H1 (cell line): ENCODE results near the gene TMEM185B. TPM values are rescaled to one million over a fixed set of nuclear protein-coding genes. Genes with fewer than 3 reads are reported as not detected.

ENCODE experiments used
- CTCF ChIA-PET: fragments of 300-600 bp; sonication (Branson Sonifier 250); formaldehyde crosslinking; loops from one replicate; lab custom pipeline; 2021; ENCODE audit not compliant: partially characterized antibody; lab: Charles Lee
- POLR2A ChIA-PET: fragments of 300-600 bp; sonication (Branson Sonifier 250); formaldehyde crosslinking; loops from one replicate; lab custom pipeline; 2021; ENCODE audit warnings: inconsistent platforms; ENCODE audit not compliant: partially characterized antibody; lab: Charles Lee
- DNase-seq, 2 experiments: peaks; one replicate each; pipeline versions ENCODE4 v3.0.0 to v3.0.0-alpha.2; 2010 to 2022; ENCODE audit warnings: low spot score in 2 of 2, low read depth in 1 of 2, mixed read lengths in 1 of 2
- FAIRE-seq: peaks from 2 replicates; lab custom pipeline; 2011; peaks lifted over from hg19 to GRCh38; lab: Jason Lieb, UNC
- H2AFZ ChIP-seq: 2 replicates; pipeline ENCODE4 v1.8.1; 2012; ENCODE audit warnings: low read length, inconsistent platforms
- H2AK5ac ChIP-seq: 2 replicates; pipeline ENCODE4 v1.6.1; 2013; ENCODE audit warnings: low read depth, low read length
- H2BK120ac ChIP-seq: replicated peaks from 2 replicates; pipeline ENCODE3; 2013; ENCODE audit warnings: low read depth, low read length, inconsistent platforms
- H2BK12ac ChIP-seq: 2 replicates; pipeline ENCODE4 v1.6.1; 2013; ENCODE audit warnings: low read depth, low read length
- H2BK15ac ChIP-seq: 2 replicates; pipeline ENCODE4 v1.6.1; 2013; ENCODE audit warnings: low read length
- H2BK20ac ChIP-seq: 2 replicates; pipeline ENCODE4 v1.6.1; 2013; ENCODE audit warnings: low read length
- H2BK5ac ChIP-seq: 2 replicates; pipeline ENCODE4 v1.6.1; 2013; ENCODE audit warnings: low read depth, low read length
- H3K14ac ChIP-seq: 2 replicates; pipeline ENCODE4 v1.6.1; 2013; ENCODE audit warnings: inconsistent platforms; ENCODE audit not compliant: insufficient read length
- H3K18ac ChIP-seq: 2 replicates; pipeline ENCODE4 v1.6.1; 2013; ENCODE audit warnings: low read length; ENCODE audit errors: extremely low read depth
- H3K23ac ChIP-seq: 2 replicates; pipeline ENCODE4 v1.6.1; 2013; ENCODE audit warnings: inconsistent platforms; ENCODE audit not compliant: insufficient read length
- H3K23me2 ChIP-seq: 2 replicates; pipeline ENCODE4 v1.6.1; 2013; ENCODE audit warnings: low read depth, low read length
- H3K27ac ChIP-seq: 2 replicates; pipeline ENCODE4 v1.6.1; 2011; ENCODE audit warnings: low read depth, low read length, inconsistent platforms
- H3K27me3 ChIP-seq, 4 experiments: replicated peaks in 1 of 4; 1 replicate in 1 of 4; 2 replicates in 3 of 4; pipeline versions ENCODE4 v1.6.1 to v1.8.1; 2011 to 2013; ENCODE audit warnings: low read length in 3 of 4, mild to moderate bottlenecking in 3 of 4, inconsistent platforms in 2 of 4, mixed read lengths in 2 of 4, moderate library complexity in 1 of 4; ENCODE audit not compliant: control insufficient read depth in 3 of 4, insufficient read depth in 3 of 4; ENCODE audit errors: extremely low read depth in 1 of 4
- H3K36me3 ChIP-seq, 4 experiments: 2 replicates each; pipeline versions ENCODE4 v1.6.1 to v1.8.1; 2011 to 2013; ENCODE audit warnings: mild to moderate bottlenecking in 4 of 4, low read length in 3 of 4, moderate library complexity in 2 of 4, control low read depth in 1 of 4, inconsistent platforms in 1 of 4; ENCODE audit not compliant: insufficient read depth in 4 of 4, control insufficient read depth in 2 of 4
- H3K4ac ChIP-seq: replicated peaks from 2 replicates; pipeline ENCODE3; 2013; ENCODE audit warnings: low read length, low read depth, mixed read lengths, inconsistent platforms; ENCODE audit not compliant: insufficient read length
- H3K4me1 ChIP-seq, 4 experiments: replicated peaks in 1 of 4; 1 replicate in 1 of 4; 2 replicates in 3 of 4; pipeline versions ENCODE4 v1.6.1 to v1.8.1; 2011 to 2013; ENCODE audit warnings: low read length in 3 of 4, inconsistent platforms in 2 of 4, mixed read lengths in 1 of 4; ENCODE audit not compliant: insufficient read depth in 4 of 4, control insufficient read depth in 3 of 4
- H3K4me2 ChIP-seq, 2 experiments: 2 replicates each; pipeline versions ENCODE4 v1.6.1 to v1.8.1; 2011 to 2013; ENCODE audit warnings: low read depth in 2 of 2, low read length in 2 of 2, control low read depth in 1 of 2, inconsistent platforms in 1 of 2, mild to moderate bottlenecking in 1 of 2; ENCODE audit not compliant: insufficient read depth in 1 of 2
- H3K4me3 ChIP-seq, 4 experiments: fragments of 200-600, 300-600 bp in 1 of 4; sonication (generic), shearing (Covaris generic), sonication (Bioruptor Twin) in 1 of 4; 2 replicates each; pipeline versions ENCODE4 v1.5.1 to v1.8.1; 2011 to 2016; ENCODE audit warnings: low read length in 4 of 4, low read depth in 3 of 4, control low read depth in 2 of 4, inconsistent platforms in 2 of 4, mild to moderate bottlenecking in 2 of 4, mixed read lengths in 1 of 4, moderate library complexity in 1 of 4; ENCODE audit not compliant: insufficient read depth in 2 of 4; ENCODE audit errors: extremely low read depth in 1 of 4
- H3K56ac ChIP-seq: replicated peaks from 2 replicates; pipeline ENCODE3; 2013; ENCODE audit warnings: low read depth, mild to moderate bottlenecking, mixed read lengths, low read length, inconsistent platforms; ENCODE audit not compliant: insufficient read length
- H3K79me1 ChIP-seq: 2 replicates; pipeline ENCODE4 v1.6.1; 2013; ENCODE audit warnings: low read depth, low read length, control low read depth
- H3K79me2 ChIP-seq, 2 experiments: 2 replicates each; pipeline versions ENCODE4 v1.6.1 to v1.8.1; 2012 to 2013; ENCODE audit warnings: low read length in 2 of 2, mild to moderate bottlenecking in 2 of 2, inconsistent platforms in 1 of 2; ENCODE audit not compliant: insufficient read depth in 2 of 2, control insufficient read depth in 1 of 2
- H3K9ac ChIP-seq, 4 experiments: replicated peaks in 1 of 4; 1 replicate in 1 of 4; 2 replicates in 3 of 4; pipeline versions ENCODE4 v1.6.1 to v1.8.1; 2011 to 2013; ENCODE audit warnings: low read depth in 3 of 4, low read length in 3 of 4, control low read depth in 2 of 4, mild to moderate bottlenecking in 2 of 4, moderate library complexity in 2 of 4, inconsistent platforms in 1 of 4; ENCODE audit errors: extremely low read depth in 1 of 4
- H3K9me3 ChIP-seq, 2 experiments: 2 replicates each; pipeline versions ENCODE4 v1.6.1 to v1.8.1; 2012 to 2013; ENCODE audit warnings: mild to moderate bottlenecking in 2 of 2, moderate library complexity in 2 of 2, control low read depth in 1 of 2, inconsistent platforms in 1 of 2, low read depth in 1 of 2, low read length in 1 of 2, mixed read lengths in 1 of 2; ENCODE audit not compliant: insufficient read depth in 2 of 2
- H4K20me1 ChIP-seq, 2 experiments: replicated peaks in 1 of 2; 2 replicates each; pipeline versions ENCODE3 to v1.8.1; 2011 to 2013; ENCODE audit warnings: inconsistent platforms in 2 of 2, low read length in 2 of 2, mild to moderate bottlenecking in 1 of 2; ENCODE audit not compliant: insufficient read depth in 2 of 2, control insufficient read depth in 1 of 2
- H4K5ac ChIP-seq: 2 replicates; pipeline ENCODE4 v1.6.1; 2013; ENCODE audit warnings: low read length, low read depth, mixed read lengths, inconsistent platforms; ENCODE audit not compliant: insufficient read length
- H4K8ac ChIP-seq: 2 replicates; pipeline ENCODE4 v1.8.0; 2013; ENCODE audit warnings: mild to moderate bottlenecking, moderate library complexity, low read length, inconsistent platforms; ENCODE audit not compliant: insufficient read depth; ENCODE audit errors: extremely low read depth
- H4K91ac ChIP-seq: replicated peaks from 2 replicates; pipeline ENCODE3; 2013; ENCODE audit warnings: low read length, mixed read lengths, inconsistent platforms; ENCODE audit not compliant: insufficient read length
- POLR2A ChIP-seq, 2 experiments: IDR thresholded peaks; 1 replicate in 1 of 2; 2 replicates in 1 of 2; pipeline ENCODE4 v1.6.1; 2011; ENCODE audit warnings: low read depth in 2 of 2, low read length in 2 of 2, mild to moderate bottlenecking in 2 of 2; ENCODE audit errors: control extremely low read depth in 1 of 2
- SIRT6 ChIP-seq: IDR thresholded peaks from one replicate; pipeline ENCODE4 v1.7.1; 2012; ENCODE audit warnings: low read length, inconsistent platforms
- SIX5 ChIP-seq: IDR thresholded peaks from 2 replicates; pipeline ENCODE4 v1.6.1; 2011; ENCODE audit warnings: mild to moderate bottlenecking, low read depth, low read length
- SP1 ChIP-seq: IDR thresholded peaks from 2 replicates; pipeline ENCODE4 v1.6.1; 2011; ENCODE audit warnings: low read depth, low read length
- WGBS, 2 experiments: shearing (Covaris generic) in 1 of 2; methylation state at CpG; one replicate each; pipeline versions ENCODE4 v1.1.6 to v1.1.7; 2013 to 2015; ENCODE audit warnings: low lambda C conversion rate in 2 of 2, mixed read lengths in 2 of 2, inconsistent platforms in 1 of 2, low coverage in 1 of 2, missing lambda C conversion rate in 1 of 2; ENCODE audit not compliant: insufficient replicate concordance in 2 of 2, insufficient coverage in 1 of 2, insufficient read length in 1 of 2; ENCODE audit errors: extremely low coverage in 1 of 2, missing lambda C conversion rate in 1 of 2; 5-methylcytosine and 5-hydroxymethylcytosine counted together
- polyA plus RNA-seq, 7 experiments: library from polyadenylated mRNA; depleted of rRNA in 3 of 7; stranded (reverse) in 5 of 7; unstranded in 2 of 7; fragments of >200 nt in 5 of 7; fragments of 200-250 nt in 2 of 7; gene quantifications; 1 replicate in 5 of 7; 2 replicates in 1 of 7; 4 replicates in 1 of 7; pipeline versions ENCODE4 v1.2.1 to v1.2.3, GENCODE V29; 2011 to 2013; ENCODE audit warnings: missing spikeins in 2 of 7, mixed read lengths in 2 of 7
- total RNA-seq: library from RNA; stranded (reverse); fragmentation: NEBNext Ultra II Directional; extraction: Animal tissue kit (Norgen Biotek cat#: 25700); gene quantifications from 2 replicates; pipeline ENCODE4 v1.2.1, GENCODE V29; 2021
- TF ChIP-seq, protein P1 (sequence below): IDR thresholded peaks from 2 replicates; pipeline ENCODE4 v1.6.1; 2012; ENCODE audit warnings: inconsistent platforms

Gene TMEM185B
- total and polyA plus RNA-seq, 2 of the 8 experiments (the other 6 are each of a cell fraction or from before 2014, with no cell fraction given) = 13.5 to 14.0 TPM

DNA sequence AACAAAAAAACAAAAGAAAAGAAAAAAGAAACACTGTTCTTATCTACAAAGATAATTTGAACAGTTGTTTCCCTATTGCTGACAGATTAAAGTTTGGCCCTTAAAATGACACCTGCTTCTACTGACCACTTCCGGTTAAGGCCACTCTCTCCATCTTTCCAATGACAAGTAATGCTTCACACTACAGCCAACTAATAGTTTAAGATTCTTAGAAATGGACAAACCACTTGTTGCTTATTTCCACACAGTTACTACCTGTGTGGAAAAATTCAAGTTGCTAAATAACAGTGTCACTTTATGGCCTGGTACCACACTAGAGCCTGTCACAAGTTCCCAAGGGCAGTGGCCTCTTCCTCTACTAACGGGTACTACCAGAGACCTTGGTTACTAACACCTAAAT is 2.4 kb downstream of the TMEM185B start:
- H3K4me3 ChIP-seq = no peak overlapping the region
- H2BK12ac ChIP-seq = no peak overlapping the region
- no peak for FAIRE-seq

More for the DNA sequence above, 2.4 kb downstream of the TMEM185B start:
- no peak overlapping the region for H4K91ac ChIP-seq
- no peak overlapping the region for H3K9ac ChIP-seq
- POLR2A ChIA-PET = interaction anchor here (1.5 kb wide), 1 partner anchor 24 kb away, joined by 3 read pairs; no protein-coding TSS in a partner anchor
- TF ChIP-seq, protein P1, sequence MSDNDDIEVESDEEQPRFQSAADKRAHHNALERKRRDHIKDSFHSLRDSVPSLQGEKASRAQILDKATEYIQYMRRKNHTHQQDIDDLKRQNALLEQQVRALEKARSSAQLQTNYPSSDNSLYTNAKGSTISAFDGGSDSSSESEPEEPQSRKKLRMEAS = no peak
- TF ChIP-seq SIRT6 (no peak), POLR2A (IDR thresholded peaks at IDR 0.05; ENCODE audit: control extremely low read depth in 1 of 2, low read depth in 2 of 2, low read length in 2 of 2) (no peak), SIX5 (no peak), SP1 (no peak)
- no peak overlapping the region for H3K4me2 ChIP-seq
- no peak overlapping the region for H4K5ac ChIP-seq
- CTCF ChIA-PET = interaction anchor here (1.2 to 1.6 kb wide), 2 partner anchors 31 to 63 kb away, joined by 4 to 5 read pairs; partner anchors contain the start of gene RALB
- 100% methylated on average over 2 of the region's 2 CpGs; no CpG with 5 or more reads in 1 of the 2 experiments for WGBS, 2 experiments
- H2AK5ac ChIP-seq = no peak overlapping the region
- no peak for DNase-seq
- H4K20me1 ChIP-seq = peaks cover 3 to 8% of the 10 kb centered on the region in 2 experiments
- peaks cover 3% of the 10 kb centered on the region; the same call in 1 of the 2 replicates for H3K23me2 ChIP-seq
- H3K4me1 ChIP-seq = peaks cover 0 to 7% (median 6%) of the 10 kb centered on the region in 4 experiments; a peak in 5 of 7 replicates
- no peak overlapping the region for H2BK20ac ChIP-seq
- H2AFZ ChIP-seq = no peak overlapping the region
- H2BK15ac ChIP-seq = no peak overlapping the region
- no peak overlapping the region for H2BK5ac ChIP-seq
- H3K27me3 ChIP-seq = peaks cover 13 to 36% (median 29%) of the 10 kb centered on the region in 4 experiments
- H3K79me1 ChIP-seq = no peaks in the 10 kb centered on the region
- peaks cover 0 to 2% of the 10 kb centered on the region in 2 experiments; a peak in 1 of 4 replicates for H3K79me2 ChIP-seq
- H2BK120ac ChIP-seq = no peak overlapping the region
- H3K9me3 ChIP-seq = peaks cover 7 to 9% of the 10 kb centered on the region in 2 experiments
- no peak overlapping the region for H4K8ac ChIP-seq
- no peak overlapping the region for H3K56ac ChIP-seq
- H3K18ac ChIP-seq = no peak overlapping the region
- H3K27ac ChIP-seq = no peak overlapping the region
- peaks cover 0 to 6% (median 0%) of the 10 kb centered on the region in 4 experiments; a peak in 3 of 8 replicates for H3K36me3 ChIP-seq
- no peak overlapping the region for H3K14ac ChIP-seq
- H3K23ac ChIP-seq = no peak overlapping the region
- H3K4ac ChIP-seq = no peak overlapping the region
